CD4-positive, CD25-positive, alpha-beta regulatory T cell (primary cell): ENCODE results near the gene MRPS34. TPM values are rescaled to one million over a fixed set of nuclear protein-coding genes. Genes with fewer than 3 reads are reported as not detected.

Source experiments
- ATAC-seq, 2 donors: fragments of 150-1000 bp; cut with Tn5 transposase; one replicate each; pipeline ENCODE4 v1.10.0; 2021; ENCODE audit warnings: low read depth in 2 of 2, moderate number of reproducible peaks in 2 of 2, moderate library complexity in 1 of 2
- DNase-seq, 3 donors: peaks; one replicate each; pipeline versions ENCODE4 v3.0.0 to v3.0.0-alpha.2; 2012 to 2022; ENCODE audit warnings: mixed read lengths in 1 of 3
- H3K27ac ChIP-seq: one replicate; pipeline ENCODE4 v1.7.0; 2013; ENCODE audit warnings: mild to moderate bottlenecking, low read length; ENCODE audit not compliant: insufficient read depth, poor library complexity, severe bottlenecking
- H3K27me3 ChIP-seq: one replicate; pipeline ENCODE4 v1.7.0; 2013; ENCODE audit warnings: low read length; ENCODE audit not compliant: control insufficient read depth, insufficient read depth
- H3K36me3 ChIP-seq: one replicate; pipeline ENCODE4 v1.7.0; 2013; ENCODE audit warnings: mild to moderate bottlenecking, low read length, moderate library complexity; ENCODE audit not compliant: control insufficient read depth, insufficient read depth
- H3K4me1 ChIP-seq: 2 replicates; pipeline ENCODE4 v1.7.0; 2013; ENCODE audit warnings: mild to moderate bottlenecking, low read length; ENCODE audit not compliant: insufficient read depth, control insufficient read depth, poor library complexity, severe bottlenecking
- H3K4me3 ChIP-seq: one replicate; pipeline ENCODE4 v1.7.0; 2013; ENCODE audit warnings: low read depth, mild to moderate bottlenecking, low read length, moderate library complexity
- H3K9me3 ChIP-seq, 2 experiments: 1 replicate in 1 of 2; 2 replicates in 1 of 2; pipeline ENCODE4 v1.7.0; 2013; ENCODE audit warnings: low read length in 2 of 2, mild to moderate bottlenecking in 1 of 2, moderate library complexity in 1 of 2; ENCODE audit not compliant: control insufficient read depth in 2 of 2
- H3K27ac Mint-ChIP-seq, 3 donors: one replicate each; pipeline ENCODE4 v1.8.0; 2020 to 2022; ENCODE audit warnings: mild to moderate bottlenecking in 3 of 3, mixed read lengths in 3 of 3, moderate library complexity in 2 of 3
- H3K27me3 Mint-ChIP-seq: one replicate; pipeline ENCODE4 v1.8.0; 2022; ENCODE audit warnings: mild to moderate bottlenecking, mixed read lengths
- H3K36me3 Mint-ChIP-seq: one replicate; pipeline ENCODE4 v1.8.0; 2020; ENCODE audit warnings: mixed read lengths
- H3K4me1 Mint-ChIP-seq, 4 donors: one replicate each; pipeline ENCODE4 v1.8.0; 2020 to 2022; ENCODE audit warnings: mixed read lengths in 4 of 4, mild to moderate bottlenecking in 1 of 4
- H3K4me3 Mint-ChIP-seq, 4 donors: one replicate each; pipeline ENCODE4 v1.8.0; 2020 to 2022; ENCODE audit warnings: mild to moderate bottlenecking in 4 of 4, mixed read lengths in 4 of 4, moderate library complexity in 3 of 4
- H3K9me3 Mint-ChIP-seq, 7 donors: one replicate each; pipeline ENCODE4 v1.8.0; 2020 to 2022; ENCODE audit warnings: mixed read lengths in 7 of 7, mild to moderate bottlenecking in 3 of 7, moderate library complexity in 2 of 7
- polyA plus RNA-seq, 4 donors: library from polyadenylated mRNA; unstranded; fragments of 300-500 nt; fragmentation: Illumina TruSeq; gene quantifications; one replicate each; pipeline ENCODE4 v1.2.3, GENCODE V29; 2021
- total RNA-seq: library from RNA; stranded (reverse); gene quantifications from one replicate; pipeline ENCODE4 v1.2.3, GENCODE V29; 2022

The MRPS34 gene
- total and polyA plus RNA-seq, 5 donors from 2014 or later: 46.5 to 176 (median 152) TPM

GRCh38 chr16:1761751-1762150 is 11.2 kb downstream of the MRPS34 start:
- H3K36me3 Mint-ChIP-seq: peaks cover 6% of the 10 kb centered on the region
- Histone ChIP-seq H3K4me1 (no peaks in the 10 kb centered on the region), H3K36me3 (peaks cover 28% of the 10 kb centered on the region), H3K4me3 (no peak overlapping the region), H3K27ac (no peak overlapping the region), H3K27me3 (no peaks in the 10 kb centered on the region), H3K9me3 (no peaks in the 10 kb centered on the region)
- no peak overlapping the region for H3K4me3 Mint-ChIP-seq
- H3K9me3 Mint-ChIP-seq: peaks cover 0 to 2% (median 0%) of the 10 kb centered on the region in 7 donors
- H3K27me3 Mint-ChIP-seq: no peaks in the 10 kb centered on the region
- no peak overlapping the region for H3K27ac Mint-ChIP-seq
- ATAC-seq: no peak
- no peak for DNase-seq
- H3K4me1 Mint-ChIP-seq: peaks cover 0 to 3% (median 0%) of the 10 kb centered on the region in 4 donors

- H3K9me3 Mint-ChIP-seq: peaks cover 0 to 2% (median 0%) of the 10 kb centered on the region in 7 donors
- H3K27ac ChIP-seq: no peak overlapping the region
- H3K36me3 ChIP-seq: peaks cover 25% of the 10 kb centered on the region
- H3K4me3 Mint-ChIP-seq: no peak overlapping the region
- H3K4me1 Mint-ChIP-seq: peaks cover 0 to 6% (median 0%) of the 10 kb centered on the region in 4 donors
- ATAC-seq: no peak
- DNase-seq: no peak
- peaks cover 6% of the 10 kb centered on the region for H3K36me3 Mint-ChIP-seq
- no peaks in the 10 kb centered on the region for H3K9me3 ChIP-seq
- no peak overlapping the region for H3K4me3 ChIP-seq
- H3K27me3 Mint-ChIP-seq: no peaks in the 10 kb centered on the region
- peak overlapping the region in 1 of 3 donors; percentile 33 for H3K27ac Mint-ChIP-seq
- H3K4me1 ChIP-seq: no peaks in the 10 kb centered on the region
- H3K27me3 ChIP-seq: no peaks in the 10 kb centered on the region
These were observed 12.0 kb downstream of the MRPS34 start for GRCh38 chr16:1760911-1761310.

- Mint-ChIP-seq H3K4me3 (no peak overlapping the region), H3K27me3 (no peaks in the 10 kb centered on the region), H3K9me3 (peaks cover 0 to 2% (median 0%) of the 10 kb centered on the region in 7 donors), H3K4me1 (peaks cover 0 to 7% (median 0%) of the 10 kb centered on the region in 4 donors), H3K27ac (no peak overlapping the region), H3K36me3 (peaks cover 12% of the 10 kb centered on the region)
- DNase-seq (no peak), ATAC-seq (no peak)
- Histone ChIP-seq H3K4me1 (no peaks in the 10 kb centered on the region), H3K36me3 (peaks cover 15% of the 10 kb centered on the region), H3K4me3 (no peak overlapping the region), H3K27me3 (no peaks in the 10 kb centered on the region), H3K27ac (no peak overlapping the region), H3K9me3 (no peaks in the 10 kb centered on the region)
These were observed 13.4 kb downstream of the MRPS34 start for GRCh38 chr16:1759511-1759910.

GRCh38 chr16:1758923-1759322 is 14.0 kb downstream of the MRPS34 start:
- no peaks in the 10 kb centered on the region for H3K9me3 ChIP-seq
- Mint-ChIP-seq H3K9me3 (peaks cover 0 to 2% (median 0%) of the 10 kb centered on the region in 7 donors), H3K4me3 (no peak overlapping the region), H3K4me1 (peaks cover 0 to 7% (median 0%) of the 10 kb centered on the region in 4 donors), H3K36me3 (peaks cover 12% of the 10 kb centered on the region), H3K27ac (no peak overlapping the region), H3K27me3 (no peaks in the 10 kb centered on the region)
- H3K4me3 ChIP-seq: no peak overlapping the region
- no peaks in the 10 kb centered on the region for H3K27me3 ChIP-seq
- H3K36me3 ChIP-seq: peaks cover 11% of the 10 kb centered on the region
- no peak overlapping the region for H3K27ac ChIP-seq
- DNase-seq: no peak
- no peak for ATAC-seq
- no peaks in the 10 kb centered on the region for H3K4me1 ChIP-seq

GRCh38 chr16:1757714-1758461 is 15.0 kb downstream of the MRPS34 start:
- Mint-ChIP-seq H3K4me3 (no peak overlapping the region), H3K4me1 (peaks cover 0 to 7% (median 1%) of the 10 kb centered on the region in 4 donors), H3K27me3 (no peaks in the 10 kb centered on the region), H3K9me3 (peaks cover 0 to 2% (median 0%) of the 10 kb centered on the region in 7 donors), H3K27ac (no peak overlapping the region), H3K36me3 (peaks cover 12% of the 10 kb centered on the region)
- no peak for ATAC-seq
- Histone ChIP-seq H3K27ac (no peak overlapping the region), H3K4me1 (no peaks in the 10 kb centered on the region), H3K9me3 (no peaks in the 10 kb centered on the region), H3K4me3 (no peak overlapping the region), H3K36me3 (peaks cover 15% of the 10 kb centered on the region), H3K27me3 (no peaks in the 10 kb centered on the region)
- DNase-seq: no peak

GRCh38 chr16:1754204-1754603 is 18.7 kb downstream of the MRPS34 start:
- no peaks in the 10 kb centered on the region for H3K4me1 ChIP-seq
- peaks cover 24% of the 10 kb centered on the region for H3K36me3 ChIP-seq
- peaks cover 0 to 4% (median 0%) of the 10 kb centered on the region in 7 donors for H3K9me3 Mint-ChIP-seq
- ATAC-seq (no peak), DNase-seq (no peak)
- H3K27me3 Mint-ChIP-seq: no peaks in the 10 kb centered on the region
- H3K27ac Mint-ChIP-seq: no peak overlapping the region
- H3K4me3 Mint-ChIP-seq: no peak overlapping the region
- no peak overlapping the region for H3K4me3 ChIP-seq
- peaks cover 11% of the 10 kb centered on the region for H3K36me3 Mint-ChIP-seq
- no peaks in the 10 kb centered on the region for H3K27me3 ChIP-seq
- no peaks in the 10 kb centered on the region for H3K9me3 ChIP-seq
- peaks cover 0 to 7% (median 2%) of the 10 kb centered on the region in 4 donors for H3K4me1 Mint-ChIP-seq
- H3K27ac ChIP-seq: no peak overlapping the region

- H3K9me3 Mint-ChIP-seq: peaks cover 0 to 2% (median 0%) of the 10 kb centered on the region in 7 donors
- H3K27ac ChIP-seq: no peak overlapping the region
- H3K4me1 Mint-ChIP-seq: peaks cover 0 to 7% (median 2%) of the 10 kb centered on the region in 4 donors
- H3K27me3 Mint-ChIP-seq: no peaks in the 10 kb centered on the region
- no peak overlapping the region for H3K4me3 ChIP-seq
- no peaks in the 10 kb centered on the region for H3K27me3 ChIP-seq
- H3K4me1 ChIP-seq: no peaks in the 10 kb centered on the region
- no peaks in the 10 kb centered on the region for H3K9me3 ChIP-seq
- H3K4me3 Mint-ChIP-seq: no peak overlapping the region
- ATAC-seq: no peak
- DNase-seq: no peak
- peaks cover 38% of the 10 kb centered on the region for H3K36me3 ChIP-seq
- peaks cover 17% of the 10 kb centered on the region for H3K36me3 Mint-ChIP-seq
- H3K27ac Mint-ChIP-seq: no peak overlapping the region
These were observed 20.1 kb downstream of the MRPS34 start for GRCh38 chr16:1752853-1753252.

- H3K4me3 ChIP-seq: no peak overlapping the region
- H3K9me3 Mint-ChIP-seq: peaks cover 0 to 2% (median 0%) of the 10 kb centered on the region in 7 donors
- no peaks in the 10 kb centered on the region for H3K27me3 ChIP-seq
- no peaks in the 10 kb centered on the region for H3K27me3 Mint-ChIP-seq
- no peaks in the 10 kb centered on the region for H3K4me1 ChIP-seq
- DNase-seq (no peak), ATAC-seq (no peak)
- no peak overlapping the region for H3K4me3 Mint-ChIP-seq
- H3K9me3 ChIP-seq: no peaks in the 10 kb centered on the region
- H3K4me1 Mint-ChIP-seq: peaks cover 0 to 6% (median 2%) of the 10 kb centered on the region in 4 donors
- H3K36me3 ChIP-seq: peaks cover 47% of the 10 kb centered on the region
- no peak overlapping the region for H3K27ac Mint-ChIP-seq
- H3K27ac ChIP-seq: no peak overlapping the region
- H3K36me3 Mint-ChIP-seq: peaks cover 17% of the 10 kb centered on the region
These were observed 21.0 kb downstream of the MRPS34 start for GRCh38 chr16:1751946-1752345.
